K562 (cell line): ENCODE measurements around the gene ZNF146. TPM values are rescaled to one million over a fixed set of nuclear protein-coding genes. Genes with fewer than 3 reads are reported as not detected.
A peak's percentile ranks its signal among the peaks of the same experiment; 100 is the strongest.

Experiments
- ATAC-seq: fragments of 200-7000 bp; cut with Tn5 transposase; 3 replicates; pipeline ENCODE4 v1.9.1; 2020; ENCODE audit warnings: moderate library complexity
- BruUV-seq: library from RNA; stranded (reverse); fragments of 400-500 nt; replicated peaks from 2 replicates; lab custom pipeline; 2021; lab: Mats Ljungman, UMichigan
- CTCF ChIA-PET: fragments of 300-600 bp; formaldehyde crosslinking; extraction: SDS; loops from one replicate; lab custom pipeline; 2021; ENCODE audit warnings: low intra/inter-chr PET ratio; lab: Yijun Ruan, JAX
- POLR2A ChIA-PET: fragments of 300-600, 350-650 bp; sonication (Branson Sonifier 250); formaldehyde crosslinking; extraction: SDS; loops from one replicate; lab custom pipeline; 2021; ENCODE audit warnings: antibody characterized with exemption, inconsistent platforms; lab: Yijun Ruan, JAX
- DNase-seq, 4 experiments: peaks; one replicate each; pipeline versions ENCODE4 v3.0.0 to v3.0.0-alpha.2; 2011 to 2018; ENCODE audit warnings: low spot score in 3 of 4, mixed read lengths in 3 of 4; ENCODE audit errors: extremely low read depth in 1 of 4
- FAIRE-seq: peaks from 2 replicates; lab custom pipeline; 2011; peaks lifted over from hg19 to GRCh38; lab: Jason Lieb, UNC
- H2AFZ ChIP-seq: 2 replicates; pipeline ENCODE4 v1.6.0; 2011; ENCODE audit warnings: low read depth, low read length, control low read depth, inconsistent platforms
- H3K27ac ChIP-seq: fragments of 200-600 bp; 3 replicates; pipeline ENCODE4 v1.8.0; 2011; ENCODE audit warnings: low read depth, mild to moderate bottlenecking, control low read depth, inconsistent platforms, low read length, moderate library complexity, mixed read lengths; ENCODE audit errors: extremely low read depth
- H3K27me3 ChIP-seq, 2 experiments: fragments of 300-600 bp in 1 of 2; 2 replicates in 1 of 2; 3 replicates in 1 of 2; pipeline versions ENCODE4 v1.6.0 to v1.8.0; 2011; ENCODE audit warnings: inconsistent platforms in 2 of 2, low read length in 2 of 2, mild to moderate bottlenecking in 1 of 2, mixed read lengths in 1 of 2, moderate library complexity in 1 of 2; ENCODE audit not compliant: control insufficient read depth in 2 of 2, insufficient read depth in 2 of 2
- H3K36me3 ChIP-seq: fragments of 300-600 bp; 3 replicates; pipeline ENCODE4 v1.8.0; 2011; ENCODE audit warnings: mild to moderate bottlenecking, low read length, inconsistent platforms; ENCODE audit not compliant: control insufficient read depth, insufficient read depth
- H3K4me1 ChIP-seq, 2 experiments: fragments of 200-600 bp in 1 of 2; replicated peaks in 1 of 2; 2 replicates in 1 of 2; 3 replicates in 1 of 2; pipeline versions ENCODE4 v1.5.1 to v1.8.0; 2011; ENCODE audit warnings: inconsistent platforms in 2 of 2, low read length in 2 of 2, mild to moderate bottlenecking in 1 of 2, mixed read lengths in 1 of 2, moderate library complexity in 1 of 2; ENCODE audit not compliant: control insufficient read depth in 2 of 2, insufficient read depth in 2 of 2
- H3K4me2 ChIP-seq: 2 replicates; pipeline ENCODE4 v1.6.1; 2011; ENCODE audit warnings: low read length, control low read depth, inconsistent platforms, mixed read lengths; ENCODE audit not compliant: insufficient read depth
- H3K4me3 ChIP-seq: fragments of 200-600 bp; sonication (generic), shearing (Covaris generic); 2 replicates; pipeline ENCODE4 v1.5.1; 2016; ENCODE audit warnings: control low read depth, inconsistent platforms
- H3K79me2 ChIP-seq: fragments of 200-600 bp; 3 replicates; pipeline ENCODE4 v1.8.0; 2011; ENCODE audit warnings: low read length, inconsistent platforms; ENCODE audit not compliant: control insufficient read depth, insufficient read depth
- H3K9ac ChIP-seq, 2 experiments: 2 replicates each; pipeline versions ENCODE4 v1.6.0 to v1.6.1; 2011; ENCODE audit warnings: low read depth in 2 of 2, low read length in 2 of 2, control low read depth in 1 of 2, inconsistent platforms in 1 of 2, mild to moderate bottlenecking in 1 of 2, mixed read lengths in 1 of 2; ENCODE audit not compliant: insufficient read depth in 1 of 2
- H3K9me1 ChIP-seq: one replicate; pipeline ENCODE4 v1.6.0; 2011; ENCODE audit warnings: inconsistent platforms, mild to moderate bottlenecking, low read length, moderate library complexity; ENCODE audit not compliant: control insufficient read depth, insufficient read depth
- H3K9me3 ChIP-seq: replicated peaks from 2 replicates; pipeline ENCODE4 v1.5.1; 2011; ENCODE audit warnings: low read depth, low read length, inconsistent platforms; ENCODE audit not compliant: control insufficient read depth, insufficient read depth
- H4K20me1 ChIP-seq: replicated peaks from 2 replicates; pipeline ENCODE4 v1.6.1; 2011; ENCODE audit warnings: low read length, inconsistent platforms, mixed read lengths; ENCODE audit not compliant: control insufficient read depth, insufficient read depth
- C11orf30 ChIP-seq: fragments of 450-650 bp; IDR thresholded peaks from 2 replicates; pipeline ENCODE4 v1.6.1; 2016; ENCODE audit warnings: low read depth, mild to moderate bottlenecking
- CEBPB ChIP-seq: fragments of 450-650 bp; IDR thresholded peaks from 2 replicates; pipeline ENCODE4 v1.6.1; 2016; ENCODE audit warnings: missing genetic modification characterization, missing compliant biosample characterization
- MAFF ChIP-seq: IDR thresholded peaks from 2 replicates; pipeline ENCODE4 v1.6.1; 2012; ENCODE audit warnings: low read length, improper control_type of control experiment
- MAFG ChIP-seq: fragments of 450-650 bp; conservative IDR thresholded peaks from 2 replicates; pipeline ENCODE4 v1.6.1; 2016; ENCODE audit warnings: missing genetic modification characterization, missing compliant biosample characterization
- MAFK ChIP-seq: IDR thresholded peaks from 2 replicates; pipeline ENCODE4 v1.6.1; 2011; ENCODE audit warnings: low read length, improper control_type of control experiment
- MTA1 ChIP-seq: fragments of 450-650 bp; IDR thresholded peaks from 2 replicates; pipeline ENCODE4 v1.6.1; 2017; ENCODE audit warnings: borderline replicate concordance
- NR1H2 ChIP-seq: sonication (generic); formaldehyde crosslinking; IDR thresholded peaks from 2 replicates; pipeline ENCODE4 v1.4.0; 2020; ENCODE audit warnings: mild to moderate bottlenecking, missing genetic modification reagents
- SMAD1 ChIP-seq: fragments of 150-350 bp; IDR thresholded peaks from 2 replicates; pipeline ENCODE4 v1.6.1; 2014; ENCODE audit warnings: low read length, low read depth; ENCODE audit not compliant: partially characterized antibody
- XRCC4 ChIP-seq: IDR thresholded peaks from one replicate; pipeline ENCODE4 v1.6.1; 2011; ENCODE audit not compliant: insufficient read depth, insufficient read length; ENCODE audit errors: extremely low read depth
- ZNF316 ChIP-seq: fragments of 450-650 bp; IDR thresholded peaks from 2 replicates; pipeline ENCODE4 v1.6.1; 2016
- ZNF592 ChIP-seq: fragments of 450-650 bp; IDR thresholded peaks from 2 replicates; pipeline ENCODE4 v1.6.1; 2017; ENCODE audit warnings: antibody characterized with exemption, mild to moderate bottlenecking
- WGBS: fragments of 100-300 bp; shearing (Covaris generic); methylation state at CpG from one replicate; pipeline ENCODE4 v1.1.6; 2016; ENCODE audit warnings: low coverage, mixed read lengths; ENCODE audit not compliant: insufficient coverage; ENCODE audit errors: missing lambda C conversion rate; 5-methylcytosine and 5-hydroxymethylcytosine counted together
- in situ Hi-C: fragments of 300-500 bp; cut with MboI; formaldehyde crosslinking; loops from 4 replicates; pipeline ENCODE4 v1.15.0; 2018; ENCODE audit warnings: inconsistent platforms, mixed read lengths
- intact Hi-C: fragments of 100-400 bp; cut with micrococcal nuclease; formaldehyde crosslinking; loops from 2 replicates; pipeline ENCODE4 v1.14.2; 2022
- polyA plus RNA-seq, 8 experiments: library from polyadenylated mRNA; depleted of rRNA in 4 of 8; stranded (reverse) in 5 of 8; unstranded in 3 of 8; fragments of >200 nt; fragmentation: Nextera tagmentation in 2 of 8; fragmentation: Illumina TruSeq in 1 of 8; extraction: Ambion mirVana in 2 of 8; extraction: Trizol in 1 of 8; gene quantifications; 2 replicates each; pipeline versions ENCODE4 v1.2.1 to v1.2.3, GENCODE V29; 2011 to 2014; ENCODE audit warnings: inconsistent platforms in 1 of 8, missing spikeins in 1 of 8
- total RNA-seq, 7 experiments: library from RNA; depleted of rRNA in 6 of 7; stranded (reverse); fragments of >200 nt in 6 of 7; fragmentation: Illumina TruSeq in 2 of 7; extraction: Trizol in 2 of 7; gene quantifications; 2 replicates each; pipeline versions ENCODE4 v1.2.1 to v1.2.3, GENCODE V29; 2011 to 2021; ENCODE audit warnings: low replicate concordance in 1 of 7

The ZNF146 gene
- total and polyA plus RNA-seq, 9 of the 15 experiments (the other 6 are each of a cell fraction or from before 2014, with no cell fraction given), result 36.2 to 195 (median 116) TPM

GRCh38 chr19:36209372-36209771 is 5.5 kb upstream of the ZNF146 start:
- H4K20me1 ChIP-seq, result no peaks in the 10 kb centered on the region
- 93% methylated on average over 5 of the region's 7 CpGs for WGBS
- no peaks in the 10 kb centered on the region for H3K9me3 ChIP-seq
- in situ Hi-C loops, result no loop called here
- peaks cover 4 to 9% of the 10 kb centered on the region in 2 experiments; a peak in 4 of 5 replicates for H3K4me1 ChIP-seq
- H3K79me2 ChIP-seq, result peaks cover 7% of the 10 kb centered on the region
- H2AFZ ChIP-seq, result no peak overlapping the region
- no peak overlapping the region for H3K4me2 ChIP-seq
- no peak overlapping the region for H3K4me3 ChIP-seq
- ChIA-PET CTCF (no interaction called here), POLR2A (no interaction called here)
- DNase-seq (no peak), FAIRE-seq (no peak), ATAC-seq (no peak)
- H3K27ac ChIP-seq, result no peak overlapping the region
- BruUV-seq, result no TSS peak
- H3K36me3 ChIP-seq, result no peaks in the 10 kb centered on the region
- no peaks in the 10 kb centered on the region for H3K9me1 ChIP-seq
- no peaks in the 10 kb centered on the region for H3K27me3 ChIP-seq
- no peak overlapping the region for H3K9ac ChIP-seq
- TF ChIP-seq NR1H2 (CRISPR knock-in tag), result no peak
- peak; percentile 75 for TF ChIP-seq ZNF316
- no peak for TF ChIP-seq SMAD1
- TF ChIP-seq C11orf30, result peak; percentile 63
- peak; percentile 42; the same call in 1 of the 2 replicates for TF ChIP-seq MAFG (tag)
- TF ChIP-seq MTA1, result no peak
- TF ChIP-seq MAFK, result peak; percentile 35; the same call in 1 of the 2 replicates
- no peak for TF ChIP-seq XRCC4
- no peak for TF ChIP-seq CEBPB (tag)
- 0 out of 2 replicates have a peak, but pooled peaks have one; percentile 5 for TF ChIP-seq MAFF
- no peak for TF ChIP-seq ZNF592
- TF ChIP-seq, all 486 proteins: peak for 5
- intact Hi-C loops, result no loop called here
